Keratinocyte (primary cell): Measurements from ENCODE around the gene CYP19A1.

Source experiments
- EZH2 ChIP-seq: IDR thresholded peaks from one replicate; pipeline ENCODE4 v1.6.1; 2012; ENCODE audit warnings: inconsistent platforms, mild to moderate bottlenecking, low read length, moderate library complexity
- TF ChIP-seq, protein P1 (sequence below), 3 experiments: IDR thresholded peaks in 1 of 3; conservative IDR thresholded peaks in 1 of 3; optimal IDR thresholded peaks in 1 of 3; 2 replicates in 2 of 3; 3 replicates in 1 of 3; pipeline versions ENCODE3 to v1.5.1; 2011; ENCODE audit warnings: low read length in 3 of 3, mild to moderate bottlenecking in 3 of 3, moderate library complexity in 2 of 3, control low read depth in 1 of 3, inconsistent platforms in 1 of 3; ENCODE audit not compliant: insufficient read depth in 2 of 3; ENCODE audit errors: extremely low read depth in 1 of 3

DNA sequence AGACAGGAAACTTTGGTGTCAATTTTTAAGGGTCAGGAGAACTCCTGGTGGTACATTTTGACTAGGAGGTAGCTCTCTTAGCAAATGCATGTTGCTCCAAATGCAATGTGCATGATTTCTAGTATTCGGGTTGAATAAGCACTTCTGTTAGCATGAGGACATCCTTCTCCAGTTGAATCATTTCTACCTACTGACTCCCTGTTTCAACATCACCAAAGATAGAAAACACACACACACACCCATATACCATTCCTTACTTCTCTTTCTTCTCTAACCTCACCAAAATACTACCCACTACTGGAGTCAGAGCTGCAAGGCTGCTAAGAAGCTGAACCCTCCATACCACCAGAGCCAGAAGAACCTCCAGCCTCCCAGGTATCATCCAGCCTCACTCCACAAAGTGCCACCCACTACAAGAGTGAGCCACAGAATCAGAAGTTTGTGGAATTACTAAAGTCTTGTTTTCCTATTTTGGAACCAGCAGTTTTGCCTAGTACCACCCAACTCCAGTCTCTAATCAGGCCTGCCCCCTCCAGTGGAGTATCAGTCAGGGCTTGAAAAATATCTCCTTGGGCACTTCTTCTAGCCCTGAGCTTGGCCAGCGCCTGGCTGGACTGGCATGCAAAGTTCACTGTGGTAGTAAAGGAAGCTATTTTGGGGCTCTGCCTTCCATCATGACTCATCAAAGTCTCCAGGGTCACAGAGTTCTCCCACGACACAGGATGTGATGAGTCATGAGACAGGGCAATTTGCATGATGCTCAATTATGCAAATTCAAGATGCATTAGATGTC is 110.3 kb downstream of the CYP19A1 start:
- TF ChIP-seq, protein P1, sequence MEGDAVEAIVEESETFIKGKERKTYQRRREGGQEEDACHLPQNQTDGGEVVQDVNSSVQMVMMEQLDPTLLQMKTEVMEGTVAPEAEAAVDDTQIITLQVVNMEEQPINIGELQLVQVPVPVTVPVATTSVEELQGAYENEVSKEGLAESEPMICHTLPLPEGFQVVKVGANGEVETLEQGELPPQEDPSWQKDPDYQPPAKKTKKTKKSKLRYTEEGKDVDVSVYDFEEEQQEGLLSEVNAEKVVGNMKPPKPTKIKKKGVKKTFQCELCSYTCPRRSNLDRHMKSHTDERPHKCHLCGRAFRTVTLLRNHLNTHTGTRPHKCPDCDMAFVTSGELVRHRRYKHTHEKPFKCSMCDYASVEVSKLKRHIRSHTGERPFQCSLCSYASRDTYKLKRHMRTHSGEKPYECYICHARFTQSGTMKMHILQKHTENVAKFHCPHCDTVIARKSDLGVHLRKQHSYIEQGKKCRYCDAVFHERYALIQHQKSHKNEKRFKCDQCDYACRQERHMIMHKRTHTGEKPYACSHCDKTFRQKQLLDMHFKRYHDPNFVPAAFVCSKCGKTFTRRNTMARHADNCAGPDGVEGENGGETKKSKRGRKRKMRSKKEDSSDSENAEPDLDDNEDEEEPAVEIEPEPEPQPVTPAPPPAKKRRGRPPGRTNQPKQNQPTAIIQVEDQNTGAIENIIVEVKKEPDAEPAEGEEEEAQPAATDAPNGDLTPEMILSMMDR (optimal IDR thresholded peaks at IDR 0.05 in 1 of 3, IDR thresholded peaks at IDR 0.05 in 1 of 3, conservative IDR thresholded peaks at IDR 0.05 in 1 of 3; ENCODE audit: extremely low read depth in 1 of 3, insufficient read depth in 2 of 3, low read length in 3 of 3) = no peak
- no peak for TF ChIP-seq EZH2
